Lower leg skin (tissue), 3 donors: ENCODE results near the gene A4GNT.

Source experiments
- CTCF ChIP-seq, 3 donors: fragments of 450-650 bp; IDR thresholded peaks; one replicate each; pipeline ENCODE4 v1.5.1; 2016; ENCODE audit warnings: antibody characterized with exemption in 3 of 3, mild to moderate bottlenecking in 3 of 3, moderate library complexity in 2 of 3
- POLR2A ChIP-seq, 2 donors: fragments of 450-650 bp; IDR thresholded peaks; one replicate each; pipeline ENCODE4 v1.6.1; 2016 to 2017; ENCODE audit warnings: antibody characterized with exemption in 2 of 2, mild to moderate bottlenecking in 1 of 2, moderate library complexity in 1 of 2

- TF ChIP-seq CTCF (IDR thresholded peaks at IDR 0.05) (no peak), POLR2A (IDR thresholded peaks at IDR 0.05) (no peak)
These were observed 49.2 kb downstream of the A4GNT start for GRCh38 chr3:138082992-138083386.
